Activated effector memory CD4-positive, alpha-beta T cell treated with Interleukin-2 at 50 U/mL for 16 hours (primary cell): ENCODE results near the gene AKT3.
A peak's percentile ranks its signal among the peaks of the same experiment; 100 is the strongest.
"Not testable (repeated sequence)": the region's sequence is repeated elsewhere in the genome, so short reads cannot be mapped to it uniquely, and the experiment has no call there.

Experiments used
- DNase-seq: peaks from one replicate; pipeline ENCODE4 v3.0.0-alpha.2; 2020

AKT3 gene

GRCh38 chr1:243850202-243850451 is at the start of gene AKT3:
AKT3 (minus strand) TSS chr1:243850243; CDS start chr1:243843170, 7,073 bp downstream.
- DNase-seq = no peak

GRCh38 chr1:243898278-243898677 is 48.2 kb upstream of the AKT3 start:
- no peak for DNase-seq

- no peak for DNase-seq
These were observed 46.3 kb upstream of the AKT3 start for GRCh38 chr1:243896313-243896712.

- DNase-seq = no peak
These were observed 42.4 kb upstream of the AKT3 start for GRCh38 chr1:243892456-243892855.

- no peak for DNase-seq
These were observed 40.5 kb upstream of the AKT3 start for GRCh38 chr1:243890576-243890975.

GRCh38 chr1:243885806-243886205 is 35.8 kb upstream of the AKT3 start:
- DNase-seq = no peak

GRCh38 chr1:243884603-243885002 is 34.6 kb upstream of the AKT3 start:
- no peak for DNase-seq

GRCh38 chr1:243883551-243883950 is 33.5 kb upstream of the AKT3 start:
- no peak for DNase-seq

GRCh38 chr1:243882276-243882675 is 32.2 kb upstream of the AKT3 start:
- DNase-seq = no peak

- DNase-seq = not testable (repeated sequence)
These were observed 27.0 kb upstream of the AKT3 start for GRCh38 chr1:243877058-243877457.

GRCh38 chr1:243855616-243856318 is 5.7 kb upstream of the AKT3 start:
- DNase-seq = no peak

GRCh38 chr1:243851765-243852164 is 1.7 kb upstream of the AKT3 start:
- DNase-seq = no peak

- DNase-seq = no peak
These were observed 1.3 kb upstream of the AKT3 start for GRCh38 chr1:243851257-243851756.

- DNase-seq = peak; percentile 78
These were observed 611 bp upstream of the AKT3 start for GRCh38 chr1:243850452-243851256.

GRCh38 chr1:243849421-243850201 is 432 bp downstream of the AKT3 start:
- peak; percentile 56 for DNase-seq

GRCh38 chr1:243848858-243849420 is 1.1 kb downstream of the AKT3 start:
- DNase-seq = no peak

GRCh38 chr1:243848165-243848857 is 1.7 kb downstream of the AKT3 start:
- no peak for DNase-seq

GRCh38 chr1:243846761-243847160 is 3.3 kb downstream of the AKT3 start:
- DNase-seq = no peak

- no peak for DNase-seq
These were observed 4.2 kb downstream of the AKT3 start for GRCh38 chr1:243845888-243846287.

GRCh38 chr1:243844186-243844585 is 5.9 kb downstream of the AKT3 start:
- DNase-seq = no peak

- DNase-seq = no peak
These were observed 7.0 kb downstream of the AKT3 start for GRCh38 chr1:243842978-243843511.

- no peak for DNase-seq
These were observed 7.9 kb downstream of the AKT3 start for GRCh38 chr1:243842161-243842560.
